ENCODE measurements around the gene PIK3CB.

Gene PIK3CB

GRCh38 chr3:138861798-138862197, 27.1 kb upstream of the PIK3CB start:
- TF ChIP-seq GATA2 (IDR thresholded peaks at IDR 0.05; ENCODE audit: low read depth, low read length), result no peak
- no peak for TF ChIP-seq GATA3 (IDR thresholded peaks at IDR 0.05; ENCODE audit: low read depth, low read length)

- TF ChIP-seq GATA2 (IDR thresholded peaks at IDR 0.05; ENCODE audit: low read depth, low read length), result no peak
- TF ChIP-seq GATA3 (IDR thresholded peaks at IDR 0.05; ENCODE audit: low read depth, low read length), result no peak
Observed at GRCh38 chr3:138856799-138857198, 22.1 kb upstream of the PIK3CB start.

- TF ChIP-seq GATA3 (IDR thresholded peaks at IDR 0.05; ENCODE audit: low read depth, low read length) (no peak), GATA2 (IDR thresholded peaks at IDR 0.05; ENCODE audit: low read depth, low read length) (no peak)
Observed at GRCh38 chr3:138854940-138855339, 20.2 kb upstream of the PIK3CB start.

DNA sequence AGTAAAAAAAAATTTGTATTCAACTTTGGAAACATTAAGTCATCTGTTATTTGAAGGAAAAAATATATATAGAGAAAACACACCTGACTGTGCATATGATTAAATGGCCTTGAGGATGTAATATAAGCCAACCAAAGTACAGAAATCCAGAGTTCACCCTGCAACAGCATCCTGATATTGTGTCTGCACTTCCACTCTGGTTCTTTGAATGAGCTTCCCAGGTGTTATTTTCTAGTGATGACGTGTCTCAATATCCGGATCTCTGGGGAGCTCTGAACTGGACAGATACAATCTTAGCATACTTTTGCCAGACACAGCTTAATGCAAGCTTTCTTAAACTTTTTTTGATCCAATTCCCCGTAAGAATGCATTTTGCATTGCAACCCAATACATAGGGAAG, 19.5 kb upstream of the PIK3CB start:
- TF ChIP-seq GATA3 (IDR thresholded peaks at IDR 0.05; ENCODE audit: low read depth, low read length) (no peak), GATA2 (IDR thresholded peaks at IDR 0.05; ENCODE audit: low read depth, low read length) (no peak)

DNA sequence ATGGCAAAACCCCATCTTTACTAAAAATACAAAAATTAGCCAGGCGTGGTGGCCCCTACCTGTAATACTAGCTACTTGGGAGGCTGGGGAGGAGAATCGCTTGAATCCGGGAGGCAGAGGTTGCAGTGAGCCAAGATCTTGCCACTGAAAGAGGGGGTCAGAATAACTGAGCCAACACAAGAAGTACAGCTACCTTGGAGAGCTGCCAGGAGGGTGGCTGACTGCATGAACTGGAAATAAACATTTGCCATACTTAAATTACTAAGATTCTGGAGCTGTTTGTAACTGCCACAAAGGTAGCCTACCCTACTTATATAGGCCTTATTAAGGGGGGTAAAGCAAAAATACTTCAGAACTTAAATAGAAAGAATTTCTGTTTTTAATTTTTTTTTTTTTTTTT, 15.4 kb upstream of the PIK3CB start:
- TF ChIP-seq GATA2 (IDR thresholded peaks at IDR 0.05; ENCODE audit: low read depth, low read length) (no peak), GATA3 (IDR thresholded peaks at IDR 0.05; ENCODE audit: low read depth, low read length) (no peak)

- TF ChIP-seq GATA3 (IDR thresholded peaks at IDR 0.05; ENCODE audit: low read depth, low read length) (no peak), GATA2 (IDR thresholded peaks at IDR 0.05; ENCODE audit: low read depth, low read length) (no peak)
Observed at GRCh38 chr3:138849222-138849940, 14.7 kb upstream of the PIK3CB start.

- no peak for TF ChIP-seq GATA2 (IDR thresholded peaks at IDR 0.05; ENCODE audit: low read depth, low read length)
Observed at GRCh38 chr3:138848696-138849095, 14.0 kb upstream of the PIK3CB start.

GRCh38 chr3:138846262-138846791, 11.6 kb upstream of the PIK3CB start:
- TF ChIP-seq GATA2 (IDR thresholded peaks at IDR 0.05; ENCODE audit: low read depth, low read length) (no peak), GATA3 (IDR thresholded peaks at IDR 0.05; ENCODE audit: low read depth, low read length) (no peak)

DNA sequence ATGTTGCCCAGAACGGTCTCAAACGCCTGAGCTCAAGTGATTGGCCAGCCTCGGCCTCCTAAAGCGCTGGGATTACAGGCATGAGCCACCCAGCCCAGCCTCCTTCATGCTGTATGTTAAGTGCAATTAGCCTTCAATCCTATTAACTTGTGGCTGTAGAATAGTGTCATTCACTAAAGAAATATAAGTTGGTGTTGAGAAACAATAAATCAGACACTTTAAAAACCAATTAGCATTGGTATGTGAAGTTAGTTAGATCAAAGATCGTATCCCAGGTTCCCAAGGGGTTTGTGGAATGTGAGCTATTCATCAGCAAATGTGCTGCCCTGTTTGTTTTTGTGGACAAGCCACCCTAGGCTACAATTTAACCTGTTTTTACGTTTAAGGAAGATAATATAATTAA, 11.0 kb upstream of the PIK3CB start:
- no peak for TF ChIP-seq GATA2 (IDR thresholded peaks at IDR 0.05; ENCODE audit: low read depth, low read length)
- TF ChIP-seq GATA3 (IDR thresholded peaks at IDR 0.05; ENCODE audit: low read depth, low read length), result no peak

GRCh38 chr3:138845181-138845601, 10.5 kb upstream of the PIK3CB start:
- TF ChIP-seq GATA3 (IDR thresholded peaks at IDR 0.05; ENCODE audit: low read depth, low read length) (no peak), GATA2 (IDR thresholded peaks at IDR 0.05; ENCODE audit: low read depth, low read length) (no peak)

DNA sequence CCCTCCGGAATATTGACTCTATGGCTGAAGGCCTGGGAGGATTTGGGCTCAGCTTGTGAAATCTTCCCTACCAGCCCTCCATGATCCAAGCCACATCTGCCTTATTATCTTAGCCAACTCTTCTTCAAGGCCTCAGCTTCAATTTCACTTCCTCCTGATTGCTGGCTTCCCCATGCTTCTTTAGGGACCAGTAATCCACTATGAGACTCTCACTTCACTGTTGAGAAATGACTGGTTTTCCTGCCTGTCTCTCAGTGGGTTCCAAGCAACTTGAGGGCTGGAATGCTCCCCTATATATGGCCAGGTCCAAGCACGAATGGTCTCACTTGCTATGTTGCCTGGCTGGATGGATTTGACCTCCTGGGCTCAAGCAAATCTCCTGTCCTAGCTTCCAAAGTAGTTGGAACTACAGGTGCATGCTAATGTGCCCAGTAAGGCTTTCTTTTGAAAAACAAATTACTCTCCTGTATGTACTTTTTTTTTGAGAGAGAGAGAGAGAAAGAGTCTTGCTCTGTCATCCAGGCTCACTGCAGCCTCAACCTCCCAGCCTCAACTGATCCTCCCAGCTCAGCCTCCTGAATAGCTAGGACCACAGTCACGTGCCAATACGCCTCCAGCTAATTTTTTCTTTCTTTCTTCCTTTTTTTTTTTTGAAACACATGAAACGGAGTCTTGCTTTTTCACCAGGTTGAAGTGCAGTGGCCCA, 7.9 kb upstream of the PIK3CB start:
- TF ChIP-seq GATA2 (IDR thresholded peaks at IDR 0.05; ENCODE audit: low read depth, low read length) (no peak), GATA3 (IDR thresholded peaks at IDR 0.05; ENCODE audit: low read depth, low read length) (no peak)

GRCh38 chr3:138835397-138835757, 649 bp upstream of the PIK3CB start:
- no peak for TF ChIP-seq GATA2 (IDR thresholded peaks at IDR 0.05; ENCODE audit: low read depth, low read length)
- no peak for TF ChIP-seq GATA3 (IDR thresholded peaks at IDR 0.05; ENCODE audit: low read depth, low read length)

- no peak for TF ChIP-seq GATA2 (IDR thresholded peaks at IDR 0.05; ENCODE audit: low read depth, low read length)
- TF ChIP-seq GATA3 (IDR thresholded peaks at IDR 0.05; ENCODE audit: low read depth, low read length), result no peak
Observed at GRCh38 chr3:138833899-138834595, 681 bp downstream of the PIK3CB start.

DNA sequence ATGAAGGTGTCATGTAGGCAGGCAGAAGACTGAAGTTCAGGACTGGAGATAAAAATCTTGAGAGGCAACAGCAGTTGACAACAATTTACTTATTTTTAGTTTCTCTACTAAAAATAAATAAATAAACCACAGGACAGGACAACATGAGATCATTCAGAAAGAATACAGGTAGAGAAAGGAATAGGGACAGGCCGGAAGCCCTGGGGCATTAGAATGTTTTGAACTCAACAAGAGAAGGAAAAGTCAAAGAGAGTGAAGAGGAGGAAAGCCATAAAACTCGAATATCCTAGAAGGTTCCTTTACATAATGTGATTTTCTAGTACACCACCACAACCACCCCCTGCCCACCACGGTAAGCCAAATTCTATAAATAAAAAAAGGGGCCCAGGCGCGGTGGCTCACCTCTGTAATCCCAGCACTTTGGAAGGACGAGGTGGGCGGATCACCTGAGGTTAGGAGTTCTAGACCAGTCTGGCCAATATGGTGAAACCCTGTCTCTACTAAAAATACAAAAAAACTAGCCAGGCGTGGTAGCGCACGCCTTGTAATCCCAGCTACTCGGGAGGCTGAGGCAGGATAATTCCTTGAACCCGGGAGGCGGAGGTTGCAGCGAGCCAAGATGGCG, 4.7 kb downstream of the PIK3CB start:
- no peak for TF ChIP-seq GATA3 (IDR thresholded peaks at IDR 0.05; ENCODE audit: low read depth, low read length)
- TF ChIP-seq GATA2 (IDR thresholded peaks at IDR 0.05; ENCODE audit: low read depth, low read length), result no peak
